HFF-Myc (cell line): ENCODE data around the gene DCTN5.

Experiments
- DNase-seq: peaks from one replicate; pipeline ENCODE4 v3.0.0-alpha.2; 2011; ENCODE audit warnings: low read depth; ENCODE audit errors: extremely low read depth
- H3K4me3 ChIP-seq: replicated peaks from 2 replicates; pipeline ENCODE4 v1.5.1; 2011; ENCODE audit warnings: low read depth, mild to moderate bottlenecking, control low read depth, low read length
- CTCF ChIP-seq: IDR thresholded peaks from 2 replicates; pipeline ENCODE4 v1.5.1; 2012; ENCODE audit warnings: mild to moderate bottlenecking, low read depth, low read length, control low read depth; ENCODE audit errors: missing control alignments

Gene DCTN5

GRCh38 chr16:23640931-23641765 is at the start of gene DCTN5, which contains the start of gene PALB2:
DCTN5 (plus strand) TSS chr16:23641466; CDS start chr16:23641543, 77 bp downstream.
PALB2 (minus strand) TSS chr16:23641310; CDS start chr16:23641157, 153 bp downstream.
- no peak for TF ChIP-seq CTCF

GRCh38 chr16:23594186-23594585 is 47.1 kb upstream of the DCTN5 start:
- DNase-seq, result no peak
- TF ChIP-seq CTCF, result no peak
- H3K4me3 ChIP-seq, result no peak overlapping the region

More at GRCh38 chr16:23640931-23641765, at the start of gene DCTN5, which contains the start of gene PALB2:
- peak within 1 kb of the TSS; percentile 94 for H3K4me3 ChIP-seq
- DNase-seq, result peak; percentile 70

- H3K4me3 ChIP-seq, result peak overlapping the region; percentile 92
- DNase-seq, result no peak
- no peak for TF ChIP-seq CTCF
Observed at GRCh38 chr16:23595246-23595950, 45.9 kb upstream of the DCTN5 start.

- DNase-seq, result peak; percentile 30
- peak within 1 kb of the TSS; percentile 92 for H3K4me3 ChIP-seq
- peak; percentile 99 for TF ChIP-seq CTCF
Observed at GRCh38 chr16:23595951-23596720, 45.1 kb upstream of the DCTN5 start, which contains the start of gene NDUFAB1. NDUFAB1 (minus strand) TSS chr16:23596316; CDS start chr16:23596290, 26 bp downstream.

- no peak overlapping the region for H3K4me3 ChIP-seq
- TF ChIP-seq CTCF, result peak; percentile 23
- DNase-seq, result no peak
Observed at GRCh38 chr16:23597003-23597756, 44.1 kb upstream of the DCTN5 start.

- TF ChIP-seq CTCF, result no peak
- no peak for DNase-seq
Observed at GRCh38 chr16:23607726-23608125, 33.5 kb upstream of the DCTN5 start.

More at GRCh38 chr16:23607726-23608125, 33.5 kb upstream of the DCTN5 start:
- H3K4me3 ChIP-seq, result no peak overlapping the region
